ENCODE results near the gene ATF6. TPM values are rescaled to one million over a fixed set of nuclear protein-coding genes. Genes with fewer than 3 reads are reported as not detected.

The ATF6 gene
- total and polyA plus RNA-seq, 9 of the 15 experiments (the other 6 are each of a cell fraction or from before 2014, with no cell fraction given) = 11.7 to 32.4 (median 20.4) TPM

DNA sequence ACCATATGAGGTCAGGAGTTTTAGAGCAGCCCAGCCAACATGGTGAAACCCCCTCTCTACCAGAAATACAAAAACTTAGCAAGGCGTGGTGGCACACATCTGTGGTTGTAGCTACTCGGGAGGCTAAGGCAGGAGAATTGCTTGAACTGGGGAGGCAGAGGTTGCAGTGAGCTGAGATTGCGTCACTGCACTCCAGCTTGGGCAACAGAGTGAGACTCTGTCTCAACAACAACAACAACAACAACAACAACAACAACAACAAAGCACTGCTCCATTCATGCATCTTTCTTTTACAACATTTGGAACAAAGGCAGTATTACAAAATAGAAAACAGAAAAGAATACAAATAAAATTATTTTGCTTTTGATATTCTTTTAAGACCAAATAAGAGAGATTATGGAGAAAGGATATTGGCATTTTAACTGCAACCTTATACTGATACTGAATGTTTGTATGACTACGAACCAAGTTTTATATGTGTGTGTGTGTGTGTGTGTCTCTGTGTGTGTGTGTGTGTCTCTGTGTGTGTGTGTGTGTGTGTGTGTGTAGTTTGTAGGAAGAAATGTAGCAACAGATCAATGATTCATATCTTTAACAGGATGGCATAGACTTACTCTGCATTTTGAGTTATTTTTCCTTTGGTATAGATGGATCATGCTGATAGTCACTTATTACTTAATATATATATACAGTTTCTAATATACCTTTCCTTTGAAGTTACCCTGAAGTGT, 24.6 kb downstream of the ATF6 start:
- H3K9me1 ChIP-seq (ENCODE audit: control insufficient read depth, insufficient read depth, low read length) = no peaks in the 10 kb centered on the region
- 85% methylated on average over 4 of the region's 4 CpGs for WGBS (ENCODE audit: insufficient coverage, low coverage, missing lambda C conversion rate)
- no TSS peak for BruUV-seq (replicated peaks)
- H3K4me1 ChIP-seq (replicated peaks in 1 of 2; ENCODE audit: control insufficient read depth in 2 of 2, insufficient read depth in 2 of 2, low read length in 2 of 2) = no peaks in the 10 kb centered on the region; a peak in 1 of 5 replicates
- H3K36me3 ChIP-seq (ENCODE audit: control insufficient read depth, insufficient read depth, low read length) = peaks cover 74% of the 10 kb centered on the region
- no peak overlapping the region for H3K27ac ChIP-seq (ENCODE audit: extremely low read depth, low read depth, low read length)
- H3K27me3 ChIP-seq (ENCODE audit: control insufficient read depth in 2 of 2, insufficient read depth in 2 of 2, low read length in 2 of 2) = no peaks in the 10 kb centered on the region
- no peaks in the 10 kb centered on the region for H3K9me3 ChIP-seq (replicated peaks; ENCODE audit: control insufficient read depth, insufficient read depth, low read depth, low read length)
- H3K9ac ChIP-seq (ENCODE audit: insufficient read depth in 1 of 2, low read depth in 2 of 2, low read length in 2 of 2) = no peak overlapping the region
- POLR2A ChIA-PET = interaction anchor here (0.7 kb wide), 1 partner anchor 197 kb away, joined by 3 read pairs; no protein-coding TSS in a partner anchor
- H3K4me2 ChIP-seq (ENCODE audit: insufficient read depth, low read length) = no peak overlapping the region
- FAIRE-seq (no peak), ATAC-seq (no peak), DNase-seq (ENCODE audit: extremely low read depth in 1 of 4, low spot score in 3 of 4) (no peak)
- H3K4me3 ChIP-seq = no peak overlapping the region
- no peaks in the 10 kb centered on the region for H4K20me1 ChIP-seq (replicated peaks; ENCODE audit: control insufficient read depth, insufficient read depth, low read length)
- intact Hi-C loops (cut with micrococcal nuclease) (loop anchor here (5.0 kb wide), 1 partner anchor 117 kb away; no protein-coding TSS in a partner anchor), in situ Hi-C loops (cut with MboI) (loop anchor here (10.0 kb wide), 1 partner anchor 244 kb away; no protein-coding TSS in a partner anchor)
- no peaks in the 10 kb centered on the region for H3K79me2 ChIP-seq (ENCODE audit: control insufficient read depth, insufficient read depth, low read length)
- CTCF ChIA-PET (ENCODE audit: low intra/inter-chr PET ratio) = no interaction called here
- H2AFZ ChIP-seq (ENCODE audit: low read depth, low read length) = no peak overlapping the region
- TF ChIP-seq BHLHE40 (IDR thresholded peaks at IDR 0.05; ENCODE audit: low read length) (no peak), TBL1XR1 (IDR thresholded peaks at IDR 0.05; ENCODE audit: low read length in 2 of 2) (no peak), TAF7 (tag; IDR thresholded peaks at IDR 0.05) (no peak), CEBPB (tag; IDR thresholded peaks at IDR 0.05) (peak; percentile 85), MXI1 (IDR thresholded peaks at IDR 0.05; ENCODE audit: low read depth, low read length) (no peak), TEAD2 (tag; IDR thresholded peaks at IDR 0.05) (no peak), EP400 (IDR thresholded peaks at IDR 0.05) (no peak), ZNF347 (CRISPR knock-in tag; IDR thresholded peaks at IDR 0.05; ENCODE audit: low read depth) (no peak), EZH2 (IDR thresholded peaks at IDR 0.05; ENCODE audit: borderline replicate concordance, low read depth, low read length) (no peak), PML (IDR thresholded peaks at IDR 0.05; ENCODE audit: low read length) (no peak), RAD21 (CRISPR knock-in tag; conservative IDR thresholded peaks at IDR 0.05 in 1 of 2, IDR thresholded peaks at IDR 0.05 in 1 of 2) (no peak), MAFF (IDR thresholded peaks at IDR 0.05; ENCODE audit: low read length) (no peak)
- TF ChIP-seq, protein P1, sequence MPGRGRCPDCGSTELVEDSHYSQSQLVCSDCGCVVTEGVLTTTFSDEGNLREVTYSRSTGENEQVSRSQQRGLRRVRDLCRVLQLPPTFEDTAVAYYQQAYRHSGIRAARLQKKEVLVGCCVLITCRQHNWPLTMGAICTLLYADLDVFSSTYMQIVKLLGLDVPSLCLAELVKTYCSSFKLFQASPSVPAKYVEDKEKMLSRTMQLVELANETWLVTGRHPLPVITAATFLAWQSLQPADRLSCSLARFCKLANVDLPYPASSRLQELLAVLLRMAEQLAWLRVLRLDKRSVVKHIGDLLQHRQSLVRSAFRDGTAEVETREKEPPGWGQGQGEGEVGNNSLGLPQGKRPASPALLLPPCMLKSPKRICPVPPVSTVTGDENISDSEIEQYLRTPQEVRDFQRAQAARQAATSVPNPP (IDR thresholded peaks at IDR 0.05; ENCODE audit: borderline replicate concordance, insufficient read depth, insufficient read length) = no peak
- TF ChIP-seq, protein P2, sequence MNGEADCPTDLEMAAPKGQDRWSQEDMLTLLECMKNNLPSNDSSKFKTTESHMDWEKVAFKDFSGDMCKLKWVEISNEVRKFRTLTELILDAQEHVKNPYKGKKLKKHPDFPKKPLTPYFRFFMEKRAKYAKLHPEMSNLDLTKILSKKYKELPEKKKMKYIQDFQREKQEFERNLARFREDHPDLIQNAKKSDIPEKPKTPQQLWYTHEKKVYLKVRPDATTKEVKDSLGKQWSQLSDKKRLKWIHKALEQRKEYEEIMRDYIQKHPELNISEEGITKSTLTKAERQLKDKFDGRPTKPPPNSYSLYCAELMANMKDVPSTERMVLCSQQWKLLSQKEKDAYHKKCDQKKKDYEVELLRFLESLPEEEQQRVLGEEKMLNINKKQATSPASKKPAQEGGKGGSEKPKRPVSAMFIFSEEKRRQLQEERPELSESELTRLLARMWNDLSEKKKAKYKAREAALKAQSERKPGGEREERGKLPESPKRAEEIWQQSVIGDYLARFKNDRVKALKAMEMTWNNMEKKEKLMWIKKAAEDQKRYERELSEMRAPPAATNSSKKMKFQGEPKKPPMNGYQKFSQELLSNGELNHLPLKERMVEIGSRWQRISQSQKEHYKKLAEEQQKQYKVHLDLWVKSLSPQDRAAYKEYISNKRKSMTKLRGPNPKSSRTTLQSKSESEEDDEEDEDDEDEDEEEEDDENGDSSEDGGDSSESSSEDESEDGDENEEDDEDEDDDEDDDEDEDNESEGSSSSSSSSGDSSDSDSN (IDR thresholded peaks at IDR 0.05; ENCODE audit: borderline replicate concordance in 1 of 2, low read depth in 2 of 2, low read length in 2 of 2) = no peak
- TF ChIP-seq, protein P3, sequence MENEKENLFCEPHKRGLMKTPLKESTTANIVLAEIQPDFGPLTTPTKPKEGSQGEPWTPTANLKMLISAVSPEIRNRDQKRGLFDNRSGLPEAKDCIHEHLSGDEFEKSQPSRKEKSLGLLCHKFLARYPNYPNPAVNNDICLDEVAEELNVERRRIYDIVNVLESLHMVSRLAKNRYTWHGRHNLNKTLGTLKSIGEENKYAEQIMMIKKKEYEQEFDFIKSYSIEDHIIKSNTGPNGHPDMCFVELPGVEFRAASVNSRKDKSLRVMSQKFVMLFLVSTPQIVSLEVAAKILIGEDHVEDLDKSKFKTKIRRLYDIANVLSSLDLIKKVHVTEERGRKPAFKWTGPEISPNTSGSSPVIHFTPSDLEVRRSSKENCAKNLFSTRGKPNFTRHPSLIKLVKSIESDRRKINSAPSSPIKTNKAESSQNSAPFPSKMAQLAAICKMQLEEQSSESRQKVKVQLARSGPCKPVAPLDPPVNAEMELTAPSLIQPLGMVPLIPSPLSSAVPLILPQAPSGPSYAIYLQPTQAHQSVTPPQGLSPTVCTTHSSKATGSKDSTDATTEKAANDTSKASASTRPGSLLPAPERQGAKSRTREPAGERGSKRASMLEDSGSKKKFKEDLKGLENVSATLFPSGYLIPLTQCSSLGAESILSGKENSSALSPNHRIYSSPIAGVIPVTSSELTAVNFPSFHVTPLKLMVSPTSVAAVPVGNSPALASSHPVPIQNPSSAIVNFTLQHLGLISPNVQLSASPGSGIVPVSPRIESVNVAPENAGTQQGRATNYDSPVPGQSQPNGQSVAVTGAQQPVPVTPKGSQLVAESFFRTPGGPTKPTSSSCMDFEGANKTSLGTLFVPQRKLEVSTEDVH (IDR thresholded peaks at IDR 0.05; ENCODE audit: low read depth, partially characterized antibody) = no peak
